Tibial nerve (tissue), 4 donors: Measurements from ENCODE around the gene FAU. TPM values are rescaled to one million over a fixed set of nuclear protein-coding genes. Genes with fewer than 3 reads are reported as not detected.

Source experiments
- small RNA-seq: library from RNA; depleted of rRNA; stranded (forward); fragments of <200 nt; gene quantifications from one replicate; pipeline ENCODE3, GENCODE V24; 2016
- total RNA-seq, 4 donors: library from RNA; depleted of rRNA; stranded (reverse); fragments of >200 nt; gene quantifications; one replicate each; pipeline ENCODE4 v1.1.0, GENCODE V29; 2016

The FAU gene
- total RNA-seq, 4 donors from 2014 or later: 1,078 to 1,548 (median 1,229) TPM

Small RNA genes lying within 50 kb of the gene (small RNA-seq; reads per million reads assigned to genes)
- gene HIGD1AP10 (not detected), gene PDCL2P2 (not detected), gene RNU2-23P (0.38 reads per million)

Other genes with a start within 250 kb of the FAU start
- 10 to 100 TPM; 35.2 to 93.9 (median 42.6) TPM for gene EHD1, start 243.5 kb downstream of the FAU start, total RNA-seq
- gene ATG2A, start 204.9 kb downstream of the FAU start, total RNA-seq: 10 to 100 TPM; 33.0 to 93.6 (median 45.8) TPM
- gene PPP2R5B, start 197.4 kb downstream of the FAU start, total RNA-seq: 10 to 100 TPM; 10.7 to 21.4 (median 20.2) TPM
- gene GPHA2, start 186.2 kb downstream of the FAU start, total RNA-seq: not detected
- gene MAJIN, start 150.0 kb downstream of the FAU start, total RNA-seq: not detected
- gene BATF2, start 125.2 kb downstream of the FAU start, total RNA-seq: 1 to 10 TPM in 3 of 4 donors, under 1 TPM in 1; 0.63 to 9.6 (median 1.5) TPM
- gene ARL2, start 108.0 kb downstream of the FAU start, total RNA-seq: 100 to 1,000 TPM; 174 to 267 (median 193) TPM
- gene SNX15, start 94.7 kb downstream of the FAU start, total RNA-seq: 10 to 100 TPM; 17.1 to 33.3 (median 24.2) TPM
- 10 to 100 TPM; 10.6 to 16.3 (median 14.1) TPM for gene SAC3D1, start 80.9 kb downstream of the FAU start, total RNA-seq
- gene NAALADL1, start 63.6 kb downstream of the FAU start, total RNA-seq: 10 to 100 TPM; 18.6 to 38.9 (median 29.1) TPM
- gene CDCA5, start 38.1 kb downstream of the FAU start, total RNA-seq: 1 to 10 TPM in 1 of 4 donors, under 1 TPM in 1, not detected in 2; 0.90 to 1.3 TPM
- 10 to 100 TPM; 28.0 to 48.3 (median 35.1) TPM for gene ZFPL1, start 37.9 kb downstream of the FAU start, total RNA-seq
- 100 to 1,000 TPM; 193 to 544 (median 439) TPM for gene VPS51, start 25.9 kb downstream of the FAU start, total RNA-seq
- 10 to 100 TPM; 13.6 to 93.0 (median 41.5) TPM for gene TM7SF2, start 10.3 kb downstream of the FAU start, total RNA-seq
- 10 to 100 TPM; 19.2 to 26.8 (median 22.6) TPM for gene ZNHIT2, start 4.4 kb downstream of the FAU start, total RNA-seq
- gene MRPL49, start 187 bp upstream of the FAU start, total RNA-seq: 10 to 100 TPM; 48.8 to 55.9 (median 54.2) TPM
- 10 to 100 TPM; 31.6 to 72.6 (median 58.3) TPM for gene SYVN1, start 12.4 kb upstream of the FAU start, total RNA-seq
- gene SPDYC, start 48.1 kb upstream of the FAU start, total RNA-seq: not detected
- 100 to 1,000 TPM; 108 to 209 (median 150) TPM for gene CAPN1, start 59.8 kb upstream of the FAU start, total RNA-seq
- gene POLA2, start 139.8 kb upstream of the FAU start, total RNA-seq: 10 to 100 TPM in 2 of 4 donors, 1 to 10 TPM in 2; 3.5 to 13.5 (median 10.0) TPM
- gene CDC42EP2, start 192.7 kb upstream of the FAU start, total RNA-seq: 10 to 100 TPM; 10.4 to 39.6 (median 24.9) TPM
- gene DPF2, start 211.7 kb upstream of the FAU start, total RNA-seq: 10 to 100 TPM; 44.7 to 47.6 (median 46.2) TPM
- gene TIGD3, start 232.6 kb upstream of the FAU start, total RNA-seq: under 1 TPM in 2 of 4 donors, not detected in 2; 0.30 to 0.59 TPM